BE2C (cell line): Measurements from ENCODE around the gene LHPP.
"Not testable (repeated sequence)": the region's sequence is repeated elsewhere in the genome, so short reads cannot be mapped to it uniquely, and the experiment has no call there.

Experiments
- DNase-seq: peaks from one replicate; pipeline ENCODE4 v3.0.0-alpha.2; 2020
- H3K27me3 ChIP-seq: fragments of 250-450 bp; sonication (Bioruptor Pico); 2 replicates; pipeline ENCODE4 v1.5.1; 2020; ENCODE audit warnings: mild to moderate bottlenecking
- H3K36me3 ChIP-seq: fragments of 250-450 bp; sonication (Bioruptor Pico); 2 replicates; pipeline ENCODE4 v1.5.1; 2020; ENCODE audit warnings: mild to moderate bottlenecking
- H3K4me1 ChIP-seq: fragments of 250-450 bp; sonication (Bioruptor Pico); 2 replicates; pipeline ENCODE4 v1.5.1; 2020
- H3K4me3 ChIP-seq: 2 replicates; pipeline ENCODE4 v1.5.1; 2011; ENCODE audit warnings: low read depth, low read length
- H3K9me3 ChIP-seq: fragments of 250-450 bp; sonication (Bioruptor Pico); 2 replicates; pipeline ENCODE4 v1.5.1; 2020
- TF ChIP-seq, protein P1 (sequence below): IDR thresholded peaks from 2 replicates; pipeline ENCODE4 v1.5.1; 2012; ENCODE audit warnings: mild to moderate bottlenecking, low read depth, low read length

The LHPP gene

DNA sequence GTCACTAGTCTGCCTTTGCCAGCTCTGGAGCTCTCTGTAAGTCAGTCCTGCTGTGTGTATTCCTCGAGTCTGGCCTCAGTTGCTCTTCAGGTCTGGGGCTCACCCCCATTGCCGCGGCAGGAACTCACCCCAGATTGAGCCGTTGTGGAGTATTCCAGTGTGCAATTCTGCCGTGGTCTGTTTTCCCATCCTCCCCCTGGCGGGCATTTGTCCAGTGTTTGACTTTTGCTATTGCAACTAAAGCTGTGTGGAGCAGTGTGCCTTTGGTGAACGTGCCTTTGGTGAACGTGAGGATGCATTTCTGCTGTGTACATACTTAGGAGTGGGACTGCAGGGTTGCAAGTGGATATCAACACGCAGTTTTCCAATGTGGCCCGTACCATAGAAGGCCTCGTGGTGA lies 148.1 kb downstream of the LHPP start:
- Histone ChIP-seq H3K9me3 (no peaks in the 10 kb centered on the region), H3K27me3 (no peaks in the 10 kb centered on the region), H3K36me3 (no peaks in the 10 kb centered on the region), H3K4me1 (peaks cover 8% of the 10 kb centered on the region), H3K4me3 (no peak overlapping the region)
- DNase-seq, result no peak
- TF ChIP-seq, protein P1, sequence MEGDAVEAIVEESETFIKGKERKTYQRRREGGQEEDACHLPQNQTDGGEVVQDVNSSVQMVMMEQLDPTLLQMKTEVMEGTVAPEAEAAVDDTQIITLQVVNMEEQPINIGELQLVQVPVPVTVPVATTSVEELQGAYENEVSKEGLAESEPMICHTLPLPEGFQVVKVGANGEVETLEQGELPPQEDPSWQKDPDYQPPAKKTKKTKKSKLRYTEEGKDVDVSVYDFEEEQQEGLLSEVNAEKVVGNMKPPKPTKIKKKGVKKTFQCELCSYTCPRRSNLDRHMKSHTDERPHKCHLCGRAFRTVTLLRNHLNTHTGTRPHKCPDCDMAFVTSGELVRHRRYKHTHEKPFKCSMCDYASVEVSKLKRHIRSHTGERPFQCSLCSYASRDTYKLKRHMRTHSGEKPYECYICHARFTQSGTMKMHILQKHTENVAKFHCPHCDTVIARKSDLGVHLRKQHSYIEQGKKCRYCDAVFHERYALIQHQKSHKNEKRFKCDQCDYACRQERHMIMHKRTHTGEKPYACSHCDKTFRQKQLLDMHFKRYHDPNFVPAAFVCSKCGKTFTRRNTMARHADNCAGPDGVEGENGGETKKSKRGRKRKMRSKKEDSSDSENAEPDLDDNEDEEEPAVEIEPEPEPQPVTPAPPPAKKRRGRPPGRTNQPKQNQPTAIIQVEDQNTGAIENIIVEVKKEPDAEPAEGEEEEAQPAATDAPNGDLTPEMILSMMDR, result no peak

- DNase-seq, H3K36me3 ChIP-seq, H3K9me3 ChIP-seq, H3K4me3 ChIP-seq, H3K27me3 ChIP-seq, H3K4me1 ChIP-seq: not testable (repeated sequence)
Measured at GRCh38 chr10:124610186-124610585, 148.6 kb downstream of the LHPP start.

DNA sequence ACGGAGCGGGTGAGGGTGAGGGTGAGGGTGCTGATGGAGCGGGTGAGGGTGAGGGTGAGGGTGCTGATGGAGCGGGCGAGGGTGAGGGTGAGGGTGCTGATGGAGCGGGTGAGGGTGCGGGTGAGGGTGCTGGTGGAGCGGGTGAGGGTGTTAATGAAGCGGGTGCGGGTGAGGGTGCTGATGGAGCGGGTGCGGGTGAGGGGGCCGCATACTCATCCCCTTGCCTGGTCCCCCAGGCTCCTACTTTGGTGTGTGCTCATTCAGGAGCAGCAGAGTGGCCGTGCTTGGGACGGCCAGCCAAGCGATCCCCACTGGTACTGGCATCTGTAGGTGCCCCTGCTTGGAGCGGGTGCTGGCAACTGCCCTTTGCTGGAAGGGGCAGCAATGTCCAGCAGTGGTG lies 149.2 kb downstream of the LHPP start:
- H3K4me3 ChIP-seq, H3K27me3 ChIP-seq, H3K4me1 ChIP-seq, DNase-seq, H3K36me3 ChIP-seq, H3K9me3 ChIP-seq: not testable (repeated sequence)

DNA sequence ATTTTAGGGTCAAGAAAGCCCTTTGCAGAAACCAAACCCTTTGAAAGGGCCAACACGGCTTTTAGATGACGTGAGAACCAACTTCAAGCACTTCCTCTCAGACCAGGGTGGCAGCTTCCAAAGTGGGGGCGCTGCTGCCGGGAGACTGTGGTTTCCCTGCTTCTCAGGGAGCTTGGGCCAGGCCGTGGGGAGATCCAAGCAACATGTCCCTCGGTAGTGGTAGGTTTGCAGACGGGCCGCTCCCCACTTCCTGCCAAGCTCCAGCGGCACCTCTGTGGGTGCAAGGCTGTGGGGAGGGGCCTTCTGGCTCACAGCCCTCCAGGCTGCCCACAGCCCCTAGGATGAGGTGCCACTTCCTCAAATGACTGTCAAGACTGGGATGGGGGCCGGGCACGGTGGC lies 150.1 kb downstream of the LHPP start:
- no peaks in the 10 kb centered on the region for H3K27me3 ChIP-seq
- H3K36me3 ChIP-seq, result no peaks in the 10 kb centered on the region
- DNase-seq, result no peak
- H3K4me3 ChIP-seq, result no peak overlapping the region
- no peaks in the 10 kb centered on the region for H3K9me3 ChIP-seq
- peaks cover 8% of the 10 kb centered on the region for H3K4me1 ChIP-seq
- TF ChIP-seq, protein P1, result no peak

GRCh38 chr10:124612611-124613498 lies 151.2 kb downstream of the LHPP start:
- TF ChIP-seq, protein P1, result peak; percentile 46
- Histone ChIP-seq H3K27me3 (no peaks in the 10 kb centered on the region), H3K4me3 (no peak overlapping the region), H3K4me1 (peaks cover 8% of the 10 kb centered on the region), H3K36me3 (peaks cover 2% of the 10 kb centered on the region; the same call in 1 of the 2 replicates), H3K9me3 (no peaks in the 10 kb centered on the region)
- DNase-seq, result peak; percentile 78

- TF ChIP-seq, protein P1, result no peak
- H3K4me1 ChIP-seq, result peaks cover 8% of the 10 kb centered on the region
- no peaks in the 10 kb centered on the region for H3K27me3 ChIP-seq
- H3K4me3 ChIP-seq, result no peak overlapping the region
- peaks cover 2% of the 10 kb centered on the region for H3K36me3 ChIP-seq
- H3K9me3 ChIP-seq, result no peaks in the 10 kb centered on the region
- DNase-seq, result no peak
Measured at GRCh38 chr10:124614003-124614659, 152.5 kb downstream of the LHPP start.

DNA sequence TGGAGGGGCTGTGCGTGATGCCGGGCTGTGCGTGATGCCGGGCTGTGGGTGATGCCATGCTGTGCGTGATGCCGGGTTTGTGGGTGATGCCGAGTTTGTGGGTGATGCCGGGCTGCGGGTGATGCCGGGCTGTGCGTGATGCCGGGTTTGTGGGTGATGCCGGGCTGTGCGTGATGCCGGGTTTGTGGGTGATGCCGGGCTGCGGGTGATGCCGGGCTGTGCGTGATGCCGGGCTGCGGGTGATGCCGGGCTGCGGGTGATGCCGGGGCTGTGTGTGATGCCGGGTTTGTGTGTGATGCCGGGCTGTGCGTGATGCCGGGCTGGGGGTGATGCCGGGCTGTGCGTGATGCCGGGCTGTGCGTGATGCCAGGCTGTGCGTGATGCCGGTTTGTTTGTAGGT lies 153.6 kb downstream of the LHPP start:
- Histone ChIP-seq H3K4me3 (no peak overlapping the region), H3K36me3 (peaks cover 2% of the 10 kb centered on the region), H3K4me1 (peaks cover 8% of the 10 kb centered on the region), H3K9me3 (no peaks in the 10 kb centered on the region), H3K27me3 (no peaks in the 10 kb centered on the region)
- no peak for DNase-seq
- TF ChIP-seq, protein P1, result no peak
